Glutamatergic neuron (in vitro differentiated cells): ENCODE results near the gene BUD23. TPM values are rescaled to one million over a fixed set of nuclear protein-coding genes. Genes with fewer than 3 reads are reported as not detected.

Experiments
- microRNA-seq: library from miRNA; unstranded; fragments of <30 nt; microRNA quantifications from one replicate; pipeline ENCODE4, GENCODE V29; 2020; ENCODE audit not compliant: unreplicated experiment
- total RNA-seq: library from RNA; stranded (reverse); fragmentation: NEBNext Ultra II Directional; extraction: Animal tissue kit (Norgen Biotek cat#: 25700); gene quantifications from one replicate; pipeline ENCODE4 v1.2.1, GENCODE V29; 2021; ENCODE audit not compliant: unreplicated experiment

Gene BUD23
- total RNA-seq, 1 donor from 2014 or later: 42.6 TPM

Small RNAs within 50 kb of the gene (microRNA-seq; reads per million reads assigned to microRNA genes)
- gene MIR4284: not detected

Other genes with a start within 250 kb of the BUD23 start
- gene FZD9, start 249.8 kb upstream of the BUD23 start, total RNA-seq: 0.81 TPM
- gene BAZ1B, start 161.3 kb upstream of the BUD23 start, total RNA-seq: 108 TPM
- gene BCL7B, start 125.9 kb upstream of the BUD23 start, total RNA-seq: 34.0 TPM
- 23.8 TPM for gene TBL2, start 105.0 kb upstream of the BUD23 start, total RNA-seq
- gene MLXIPL, start 59.1 kb upstream of the BUD23 start, total RNA-seq: 0.86 TPM
- gene VPS37D, start 15.8 kb upstream of the BUD23 start, total RNA-seq: 17.2 TPM
- gene DNAJC30, start 144 bp upstream of the BUD23 start, total RNA-seq: 8.4 TPM
- gene STX1A, start 36.1 kb downstream of the BUD23 start, total RNA-seq: 119 TPM
- gene ABHD11, start 55.2 kb downstream of the BUD23 start, total RNA-seq: 13.9 TPM
- not detected for gene CLDN3, start 86.7 kb downstream of the BUD23 start, total RNA-seq
- gene CLDN4, start 147.4 kb downstream of the BUD23 start, total RNA-seq: 0.54 TPM
- gene METTL27, start 158.9 kb downstream of the BUD23 start, total RNA-seq: 2.9 TPM
- not detected for gene TMEM270, start 177.6 kb downstream of the BUD23 start, total RNA-seq